ENCODE data around the gene ZNF660.
A peak's percentile ranks its signal among the peaks of the same experiment; 100 is the strongest.

ZNF660 gene

GRCh38 chr3:44642337-44642736 lies 57.6 kb downstream of the ZNF660 start:
- no peak for DNase-seq

GRCh38 chr3:44643024-44643423 lies 58.3 kb downstream of the ZNF660 start:
- no peak for DNase-seq

GRCh38 chr3:44647771-44648170 lies 63.0 kb downstream of the ZNF660 start:
- no peak for DNase-seq

- peak; percentile 91 for DNase-seq
These were observed 63.9 kb downstream of the ZNF660 start, which contains the start of gene ZNF35 for GRCh38 chr3:44648564-44649229. TSS of gene ZNF35 (plus strand) at chr3:44648732. CDS start at chr3:44651068, 2,336 bp downstream.

Measured in OCI-M1 (cell line).